ENCODE results near the gene HS3ST5. TPM values are rescaled to one million over a fixed set of nuclear protein-coding genes. Genes with fewer than 3 reads are reported as not detected.

Gene HS3ST5
- polyA plus RNA-seq, 1 donor (not counting 4 experiments of a cell fraction or from before 2014, with no cell fraction given) = not detected

GRCh38 chr6:114135363-114135971, 207.4 kb downstream of the HS3ST5 start:
- no peaks in the 10 kb centered on the region for H3K4me1 ChIP-seq (ENCODE audit: control insufficient read depth, extremely low read depth, insufficient read depth, low read length)
- no peak overlapping the region for H3K4me3 ChIP-seq (ENCODE audit: control insufficient read depth in 2 of 3, extremely low read depth in 1 of 3, insufficient read depth in 2 of 3, low read depth in 1 of 3, low read length in 3 of 3)
- no peaks in the 10 kb centered on the region for H3K9me1 ChIP-seq (ENCODE audit: control insufficient read depth, extremely low read depth, insufficient read depth, low read length)
- dilution Hi-C loops (cut with MboI; ENCODE audit: extremely low pct_ligation_motif_present, low sequenced_read_pairs) = no loop called here
- no peak overlapping the region for H3K4me2 ChIP-seq (ENCODE audit: control insufficient read depth, extremely low read depth, insufficient read depth, low read depth, low read length)
- H3K9me3 ChIP-seq (ENCODE audit: control insufficient read depth, low read depth, low read length) = no peaks in the 10 kb centered on the region
- H2AFZ ChIP-seq (ENCODE audit: control insufficient read depth, low read length) = no peak overlapping the region
- H3K79me2 ChIP-seq (ENCODE audit: control insufficient read depth, insufficient read depth, low read length) = no peaks in the 10 kb centered on the region
- H4K20me1 ChIP-seq (ENCODE audit: control insufficient read depth, extremely low read depth, insufficient read depth, low read length) = no peaks in the 10 kb centered on the region
- TF ChIP-seq EZH2 (IDR thresholded peaks at IDR 0.05; ENCODE audit: low read length) (no peak), CTCF (optimal IDR thresholded peaks at IDR 0.05 in 1 of 3, IDR thresholded peaks at IDR 0.05 in 1 of 3, conservative IDR thresholded peaks at IDR 0.05 in 1 of 3; ENCODE audit: extremely low read depth in 1 of 3, insufficient read depth in 2 of 3, low read length in 3 of 3) (no peak)
- no peak overlapping the region for H3K27ac ChIP-seq (ENCODE audit: control insufficient read depth, insufficient read depth, low read length)
- H3K9ac ChIP-seq (ENCODE audit: control insufficient read depth, extremely low read depth, insufficient read depth, low read length) = no peak overlapping the region
- H3K27me3 ChIP-seq (ENCODE audit: control insufficient read depth, extremely low read depth, insufficient read depth, low read length) = peaks cover 3% of the 10 kb centered on the region
- H3K36me3 ChIP-seq (ENCODE audit: control insufficient read depth in 2 of 2, extremely low read depth in 1 of 2, insufficient read depth in 2 of 2, low read length in 2 of 2) = no peaks in the 10 kb centered on the region
- no peak for FAIRE-seq
- DNase-seq (ENCODE audit: low read depth, low spot score) = no peak

GRCh38 chr6:114133816-114134215, 209.0 kb downstream of the HS3ST5 start:
- Histone ChIP-seq H3K9me1 (ENCODE audit: control insufficient read depth, extremely low read depth, insufficient read depth, low read length) (no peaks in the 10 kb centered on the region), H3K4me1 (ENCODE audit: control insufficient read depth, extremely low read depth, insufficient read depth, low read length) (no peaks in the 10 kb centered on the region), H3K9ac (ENCODE audit: control insufficient read depth, extremely low read depth, insufficient read depth, low read length) (no peak overlapping the region), H3K9me3 (ENCODE audit: control insufficient read depth, low read depth, low read length) (no peaks in the 10 kb centered on the region), H4K20me1 (ENCODE audit: control insufficient read depth, extremely low read depth, insufficient read depth, low read length) (no peaks in the 10 kb centered on the region), H3K4me3 (ENCODE audit: control insufficient read depth in 2 of 3, extremely low read depth in 1 of 3, insufficient read depth in 2 of 3, low read depth in 1 of 3, low read length in 3 of 3) (no peak overlapping the region), H3K4me2 (ENCODE audit: control insufficient read depth, extremely low read depth, insufficient read depth, low read depth, low read length) (no peak overlapping the region), H3K79me2 (ENCODE audit: control insufficient read depth, insufficient read depth, low read length) (no peaks in the 10 kb centered on the region), H3K27ac (ENCODE audit: control insufficient read depth, insufficient read depth, low read length) (no peak overlapping the region), H3K27me3 (ENCODE audit: control insufficient read depth, extremely low read depth, insufficient read depth, low read length) (peaks cover 3% of the 10 kb centered on the region), H2AFZ (ENCODE audit: control insufficient read depth, low read length) (no peak overlapping the region), H3K36me3 (ENCODE audit: control insufficient read depth in 2 of 2, extremely low read depth in 1 of 2, insufficient read depth in 2 of 2, low read length in 2 of 2) (no peaks in the 10 kb centered on the region)
- DNase-seq (ENCODE audit: low read depth, low spot score) (no peak), FAIRE-seq (no peak)
- TF ChIP-seq CTCF (optimal IDR thresholded peaks at IDR 0.05 in 1 of 3, IDR thresholded peaks at IDR 0.05 in 1 of 3, conservative IDR thresholded peaks at IDR 0.05 in 1 of 3; ENCODE audit: extremely low read depth in 1 of 3, insufficient read depth in 2 of 3, low read length in 3 of 3) = no peak
- no peak for TF ChIP-seq EZH2 (IDR thresholded peaks at IDR 0.05; ENCODE audit: low read length)
- dilution Hi-C loops (cut with MboI; ENCODE audit: extremely low pct_ligation_motif_present, low sequenced_read_pairs) = no loop called here
